CD4-positive, alpha-beta T cell (primary cell): ENCODE results near the gene MYL12B. TPM values are rescaled to one million over a fixed set of nuclear protein-coding genes. Genes with fewer than 3 reads are reported as not detected.
A peak's percentile ranks its signal among the peaks of the same experiment; 100 is the strongest.

ENCODE experiments used
- ATAC-seq: fragments of 200-7000 bp; cut with Tn5 transposase; one replicate; pipeline ENCODE4 v1.10.0; 2022; ENCODE audit warnings: mild to moderate bottlenecking; ENCODE audit not compliant: poor library complexity
- CTCF ChIA-PET: fragments of 350-600 bp; sonication (Branson Sonifier 250); formaldehyde crosslinking; loops from one replicate; lab custom pipeline; 2021; ENCODE audit warnings: antibody characterized with exemption, inconsistent platforms; lab: Charles Lee
- POLR2A ChIA-PET: fragments of 350-600 bp; sonication (Branson Sonifier 250); formaldehyde crosslinking; loops from one replicate; lab custom pipeline; 2021; ENCODE audit warnings: antibody characterized with exemption, inconsistent platforms; lab: Charles Lee
- DNase-seq, 14 experiments: peaks; one replicate each; pipeline ENCODE4 v3.0.0-alpha.2; 2013 to 2020; ENCODE audit warnings: mixed read lengths in 2 of 14
- H3K27ac ChIP-seq, 2 donors: one replicate each; pipeline versions ENCODE4 v1.5.1 to v1.7.0; 2013; ENCODE audit warnings: low read length in 2 of 2, low read depth in 1 of 2, mild to moderate bottlenecking in 1 of 2
- H3K27me3 ChIP-seq, 2 experiments: 1 replicate in 1 of 2; 2 replicates in 1 of 2; pipeline versions ENCODE4 v1.6.1 to v1.7.0; 2013; ENCODE audit warnings: low read length in 2 of 2, control low read depth in 1 of 2, mild to moderate bottlenecking in 1 of 2, moderate library complexity in 1 of 2; ENCODE audit not compliant: insufficient read depth in 2 of 2, control insufficient read depth in 1 of 2
- H3K36me3 ChIP-seq: one replicate; pipeline ENCODE4 v1.6.1; 2013; ENCODE audit warnings: low read length, control low read depth; ENCODE audit not compliant: insufficient read depth
- H3K4me1 ChIP-seq: one replicate; pipeline ENCODE4 v1.6.1; 2013; ENCODE audit warnings: low read length, control low read depth; ENCODE audit not compliant: insufficient read depth
- H3K4me3 ChIP-seq: one replicate; pipeline ENCODE4 v1.5.1; 2013; ENCODE audit warnings: mild to moderate bottlenecking, low read length, moderate library complexity
- H3K9me3 ChIP-seq, 2 experiments: 1 replicate in 1 of 2; 2 replicates in 1 of 2; pipeline versions ENCODE4 v1.6.1 to v1.7.0; 2013; ENCODE audit warnings: low read length in 2 of 2, mild to moderate bottlenecking in 2 of 2, control low read depth in 1 of 2, moderate library complexity in 1 of 2; ENCODE audit not compliant: control insufficient read depth in 1 of 2, insufficient read depth in 1 of 2
- H3K27ac Mint-ChIP-seq: one replicate; pipeline ENCODE4 v1.8.0; 2020; ENCODE audit warnings: mixed read lengths
- H3K27me3 Mint-ChIP-seq: one replicate; pipeline ENCODE4 v1.8.0; 2021; ENCODE audit warnings: mixed read lengths
- H3K36me3 Mint-ChIP-seq: one replicate; pipeline ENCODE4 v1.8.0; 2021; ENCODE audit warnings: low read depth, mixed read lengths
- H3K4me1 Mint-ChIP-seq: one replicate; pipeline ENCODE4 v1.8.0; 2021; ENCODE audit warnings: low read depth, mixed read lengths
- H3K4me3 Mint-ChIP-seq: one replicate; pipeline ENCODE4 v1.8.0; 2020; ENCODE audit warnings: mild to moderate bottlenecking, mixed read lengths
- H3K9me3 Mint-ChIP-seq: one replicate; pipeline ENCODE4 v1.8.0; 2020; ENCODE audit warnings: mixed read lengths
- CTCF ChIP-seq: fragments of 200-600 bp; IDR thresholded peaks from one replicate; pipeline ENCODE4 v1.8.0; 2022; ENCODE audit warnings: antibody characterized with exemption, mild to moderate bottlenecking
- intact Hi-C, 2 experiments: fragments of 100-400 bp; cut with DNase I in 1 of 2; cut with micrococcal nuclease in 1 of 2; formaldehyde crosslinking; loops; one replicate each; pipeline versions ENCODE4 v1.15.1 to v1.9.0; 2023 to 2025; cut with DNase I, micrococcal nuclease
- total RNA-seq, 174 experiments: library from RNA in 2 of 174; stranded (reverse) in 2 of 174; gene quantifications; one replicate each; pipeline ENCODE4 v1.2.3 and lab custom pipeline; 2021 to 2026

Gene MYL12B
- total RNA-seq, 2 experiments from 2014 or later, result 128 to 133 TPM

DNA sequence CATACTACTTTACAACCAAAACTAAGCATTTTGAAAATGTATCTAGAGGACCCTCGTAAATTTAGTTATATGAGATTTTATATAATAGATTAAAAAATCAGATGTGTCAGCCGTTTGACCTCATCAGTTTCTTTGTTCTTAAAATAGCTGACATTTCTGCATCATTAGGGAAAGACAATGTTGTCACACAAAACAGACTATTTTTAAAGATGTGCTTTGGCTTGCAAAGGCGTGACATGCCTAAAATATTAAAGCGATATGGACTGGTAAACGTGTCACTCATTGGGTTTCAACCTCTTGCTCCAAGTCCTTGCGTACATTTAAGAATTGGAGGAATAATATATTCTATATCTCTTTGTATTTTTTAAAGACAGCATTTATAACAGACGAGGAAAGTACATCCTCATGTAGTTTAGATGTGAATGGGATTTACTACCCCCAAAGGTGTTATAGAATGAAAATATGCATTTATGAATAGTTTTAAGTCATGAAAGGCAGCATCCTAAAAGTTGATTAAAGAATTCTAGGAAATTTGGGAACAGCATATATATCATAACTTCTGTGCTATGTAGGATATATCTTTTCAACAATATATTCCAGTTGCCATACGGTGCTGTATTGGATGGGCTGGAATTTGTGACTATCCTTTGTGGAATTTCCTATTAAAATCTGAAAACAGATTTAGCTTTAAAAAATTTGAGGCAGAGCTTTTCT lies 10.5 kb upstream of the MYL12B start:
- POLR2A ChIA-PET, result interaction anchor here (0.5 to 9.2 kb wide), 11 partner anchors 9 to 596 kb away, joined by 3 to 286 read pairs (median 5); partner anchors contain the start of genes MYL12B and SMCHD1
- no peak for TF ChIP-seq CTCF
- Mint-ChIP-seq H3K4me1 (peaks cover 66% of the 10 kb centered on the region), H3K27me3 (no peaks in the 10 kb centered on the region), H3K9me3 (no peaks in the 10 kb centered on the region), H3K27ac (peak overlapping the region; percentile 100), H3K36me3 (peaks cover 84% of the 10 kb centered on the region), H3K4me3 (peak overlapping the region; percentile 54)
- ATAC-seq (no peak), DNase-seq (no peak)
- CTCF ChIA-PET, result interaction anchor here (1.3 to 2.2 kb wide), 4 partner anchors 10 to 188 kb away, joined by 4 to 9 read pairs (median 6); partner anchors contain the start of gene MYL12B
- H3K27ac ChIP-seq, result peak overlapping the region; percentile 43 to 52
- no peaks in the 10 kb centered on the region for H3K9me3 ChIP-seq
- peaks cover 38% of the 10 kb centered on the region for H3K4me1 ChIP-seq
- H3K27me3 ChIP-seq, result no peaks in the 10 kb centered on the region
- intact Hi-C loops, result loop anchor here in 1 of 2 experiments (10.0 kb wide), 1 partner anchor 597 kb away; the partner anchor contains the start of gene SMCHD1
- peak overlapping the region; percentile 84 for H3K4me3 ChIP-seq
- H3K36me3 ChIP-seq, result peaks cover 53% of the 10 kb centered on the region

DNA sequence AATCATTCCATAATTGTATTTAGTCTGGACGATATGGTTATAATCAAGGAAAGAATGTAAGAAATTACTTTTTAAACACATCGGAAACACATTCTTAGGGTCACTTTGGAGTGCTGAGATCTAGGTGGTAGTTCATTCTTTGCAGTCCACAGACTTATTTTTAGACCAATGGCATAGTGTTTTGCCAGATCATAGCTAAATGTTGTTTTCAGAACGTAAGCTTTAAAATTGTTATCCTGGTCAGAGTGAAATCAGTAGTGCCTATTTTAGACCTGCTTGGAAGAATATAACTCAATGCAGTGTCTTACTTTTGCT lies 10.0 kb upstream of the MYL12B start:
- Histone ChIP-seq H3K36me3 (peaks cover 58% of the 10 kb centered on the region), H3K4me1 (peaks cover 36% of the 10 kb centered on the region), H3K27ac (peak overlapping the region; percentile 43 to 52), H3K9me3 (no peaks in the 10 kb centered on the region), H3K4me3 (peak overlapping the region; percentile 84), H3K27me3 (no peaks in the 10 kb centered on the region)
- H3K4me3 Mint-ChIP-seq, result peak overlapping the region; percentile 54
- H3K27me3 Mint-ChIP-seq, result no peaks in the 10 kb centered on the region
- no peak for TF ChIP-seq CTCF
- ATAC-seq (no peak), DNase-seq (no peak)
- H3K9me3 Mint-ChIP-seq, result no peaks in the 10 kb centered on the region
- H3K36me3 Mint-ChIP-seq, result peaks cover 88% of the 10 kb centered on the region
- intact Hi-C loops, result loop anchor here in 1 of 2 experiments (10.0 kb wide), 1 partner anchor 597 kb away; the partner anchor contains the start of gene SMCHD1
- peaks cover 67% of the 10 kb centered on the region for H3K4me1 Mint-ChIP-seq
- H3K27ac Mint-ChIP-seq, result peak overlapping the region; percentile 100
- ChIA-PET CTCF (interaction anchor here (1.0 to 2.2 kb wide), 4 partner anchors 10 to 122 kb away, joined by 4 to 9 read pairs (median 6); partner anchors contain the start of gene MYL12B), POLR2A (interaction anchor here (1.0 to 9.2 kb wide), 5 partner anchors 9 to 275 kb away, joined by 3 to 286 read pairs (median 7); partner anchors contain the start of gene MYL12B)

DNA sequence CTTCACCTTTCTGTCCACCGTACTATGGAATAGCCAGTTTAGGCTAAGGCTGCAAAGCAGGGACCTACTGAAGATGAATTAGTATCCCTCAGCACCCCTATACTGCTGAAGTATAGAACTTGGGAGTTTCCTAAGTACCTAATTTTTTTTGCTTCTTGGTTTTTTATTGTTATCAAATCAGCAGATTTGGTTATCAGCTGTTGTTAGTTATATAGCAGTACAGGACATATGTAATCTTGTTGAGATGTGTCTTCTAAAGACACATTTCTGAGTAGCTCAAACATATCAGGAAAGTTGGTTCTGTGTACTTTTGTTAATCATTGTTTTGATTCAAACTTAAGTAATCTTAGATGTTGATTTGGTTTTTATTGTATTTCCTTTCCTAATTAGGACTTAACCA lies 9.1 kb upstream of the MYL12B start:
- Histone ChIP-seq H3K27me3 (no peaks in the 10 kb centered on the region), H3K9me3 (no peaks in the 10 kb centered on the region), H3K27ac (peak overlapping the region in 1 of 2 donors; percentile 48), H3K36me3 (peaks cover 68% of the 10 kb centered on the region), H3K4me1 (peaks cover 34% of the 10 kb centered on the region), H3K4me3 (no peak overlapping the region)
- intact Hi-C loops, result loop anchor here in 1 of 2 experiments (10.0 kb wide), 1 partner anchor 598 kb away; the partner anchor contains the start of gene SMCHD1
- Mint-ChIP-seq H3K9me3 (no peaks in the 10 kb centered on the region), H3K4me1 (peaks cover 76% of the 10 kb centered on the region), H3K4me3 (peak overlapping the region; percentile 74), H3K27me3 (no peaks in the 10 kb centered on the region), H3K27ac (peak overlapping the region; percentile 100), H3K36me3 (peaks cover 90% of the 10 kb centered on the region)
- POLR2A ChIA-PET, result interaction anchor here (2.2 to 9.2 kb wide), 3 partner anchors 8 to 195 kb away, joined by 7 to 286 read pairs (median 80); partner anchors contain the start of gene MYL12B
- DNase-seq (no peak), ATAC-seq (no peak)
- CTCF ChIA-PET, result interaction anchor here (1.0 to 1.9 kb wide), 3 partner anchors 9 to 45 kb away, joined by 4 to 6 read pairs (median 5); partner anchors contain the start of gene MYL12B
- TF ChIP-seq CTCF, result no peak
